22Rv1 (cell line): ENCODE data around the gene REV1.

Source experiments
- H3K27ac ChIP-seq: fragments of 450-650 bp; 2 replicates; pipeline ENCODE4 v1.5.1; 2017
- CTCF ChIP-seq: fragments of 450-650 bp; IDR thresholded peaks from 2 replicates; pipeline ENCODE4 v1.5.1; 2017; ENCODE audit warnings: mild to moderate bottlenecking
- ZFX ChIP-seq: fragments of 450-650 bp; IDR thresholded peaks from 2 replicates; pipeline ENCODE4 v1.6.1; 2017; ENCODE audit warnings: antibody characterized with exemption, borderline replicate concordance

REV1 gene

GRCh38 chr2:99489761-99490622 is at the start of gene REV1:
REV1 (minus strand) TSS chr2:99490017; CDS start chr2:99464975, 25,042 bp downstream.
- peak within 1 kb of the TSS; percentile 82 for H3K27ac ChIP-seq
- TF ChIP-seq ZFX (no peak), CTCF (peak; percentile 94)

GRCh38 chr2:99537910-99538485 is 48.2 kb upstream of the REV1 start:
- no peak for TF ChIP-seq ZFX
- no peak for TF ChIP-seq CTCF
- H3K27ac ChIP-seq = no peak overlapping the region

- H3K27ac ChIP-seq = no peak overlapping the region
- TF ChIP-seq ZFX (no peak), CTCF (no peak)
These were observed 34.2 kb upstream of the REV1 start for GRCh38 chr2:99524056-99524455.

GRCh38 chr2:99522157-99522556 is 32.3 kb upstream of the REV1 start:
- TF ChIP-seq CTCF = no peak
- TF ChIP-seq ZFX = no peak
- no peak overlapping the region for H3K27ac ChIP-seq

- no peak overlapping the region for H3K27ac ChIP-seq
- TF ChIP-seq CTCF (no peak), ZFX (no peak)
These were observed 31.0 kb upstream of the REV1 start for GRCh38 chr2:99520813-99521212.

GRCh38 chr2:99520195-99520594 is 30.4 kb upstream of the REV1 start:
- H3K27ac ChIP-seq = no peak overlapping the region
- no peak for TF ChIP-seq CTCF
- no peak for TF ChIP-seq ZFX

GRCh38 chr2:99514357-99514756 is 24.5 kb upstream of the REV1 start:
- H3K27ac ChIP-seq = no peak overlapping the region

More at GRCh38 chr2:99514357-99514756, 24.5 kb upstream of the REV1 start:
- TF ChIP-seq ZFX (no peak), CTCF (no peak)
